AG10803 (cell line): ENCODE results near the gene CPLX4.
"Not testable (repeated sequence)": the region's sequence is repeated elsewhere in the genome, so short reads cannot be mapped to it uniquely, and the experiment has no call there.

Experiments used
- DNase-seq: peaks from one replicate; pipeline ENCODE4 v3.0.0; 2010; ENCODE audit warnings: low read depth
- H3K4me3 ChIP-seq: 2 replicates; pipeline ENCODE4 v1.5.1; 2011; ENCODE audit warnings: mild to moderate bottlenecking, low read length, control low read depth
- CTCF ChIP-seq: conservative IDR thresholded peaks from 2 replicates; pipeline ENCODE4 v1.5.1; 2011; ENCODE audit warnings: mild to moderate bottlenecking, low read length, control low read depth, inconsistent platforms

Gene CPLX4

GRCh38 chr18:59266886-59267502 is 51.5 kb downstream of the CPLX4 start:
- no peak overlapping the region for H3K4me3 ChIP-seq
- no peak for TF ChIP-seq CTCF
- DNase-seq, result no peak

DNA sequence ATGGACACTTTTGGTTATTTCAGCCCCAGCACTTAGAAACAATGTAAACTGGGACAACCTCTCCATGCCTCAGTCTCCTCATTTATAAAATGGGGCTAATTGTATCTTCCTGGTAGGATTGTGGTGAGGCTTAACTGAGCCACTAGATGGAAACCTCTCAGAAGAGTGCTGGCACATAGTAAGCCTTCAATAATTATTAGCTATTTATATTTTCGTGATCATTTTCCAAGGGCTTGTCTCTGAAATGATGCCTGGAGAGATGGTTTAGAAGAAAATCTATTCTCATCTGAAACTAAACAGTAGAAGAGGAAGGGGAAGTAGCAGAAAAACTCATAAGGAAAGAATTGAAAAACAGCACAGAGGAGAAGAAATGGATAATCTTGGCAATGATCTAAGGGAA is 52.0 kb downstream of the CPLX4 start:
- H3K4me3 ChIP-seq, result no peak overlapping the region

DNA sequence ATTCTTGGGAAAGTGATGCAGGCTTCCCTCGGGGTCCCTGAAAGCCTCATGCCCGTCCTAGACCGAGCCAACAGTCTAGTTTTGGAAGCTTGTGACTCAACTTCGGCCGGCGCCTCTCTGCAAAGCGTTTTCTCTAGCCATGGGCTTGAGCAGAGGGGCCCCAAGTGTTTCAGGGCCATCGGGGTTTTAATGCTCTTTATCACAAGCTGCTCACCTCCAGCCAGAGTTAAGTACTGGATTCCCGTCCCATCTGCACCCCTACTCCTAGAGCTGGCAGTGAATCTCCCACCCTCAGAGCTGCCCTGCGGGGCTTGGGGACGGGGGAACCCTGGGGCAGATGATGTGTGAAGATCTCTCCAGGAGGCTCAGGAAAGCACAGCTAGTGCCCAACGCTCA is 52.5 kb downstream of the CPLX4 start:
- H3K4me3 ChIP-seq, result no peak overlapping the region
- DNase-seq, result no peak
- TF ChIP-seq CTCF, result no peak

More for the DNA sequence above, 52.0 kb downstream of the CPLX4 start:
- TF ChIP-seq CTCF, result no peak
- DNase-seq, result no peak

DNA sequence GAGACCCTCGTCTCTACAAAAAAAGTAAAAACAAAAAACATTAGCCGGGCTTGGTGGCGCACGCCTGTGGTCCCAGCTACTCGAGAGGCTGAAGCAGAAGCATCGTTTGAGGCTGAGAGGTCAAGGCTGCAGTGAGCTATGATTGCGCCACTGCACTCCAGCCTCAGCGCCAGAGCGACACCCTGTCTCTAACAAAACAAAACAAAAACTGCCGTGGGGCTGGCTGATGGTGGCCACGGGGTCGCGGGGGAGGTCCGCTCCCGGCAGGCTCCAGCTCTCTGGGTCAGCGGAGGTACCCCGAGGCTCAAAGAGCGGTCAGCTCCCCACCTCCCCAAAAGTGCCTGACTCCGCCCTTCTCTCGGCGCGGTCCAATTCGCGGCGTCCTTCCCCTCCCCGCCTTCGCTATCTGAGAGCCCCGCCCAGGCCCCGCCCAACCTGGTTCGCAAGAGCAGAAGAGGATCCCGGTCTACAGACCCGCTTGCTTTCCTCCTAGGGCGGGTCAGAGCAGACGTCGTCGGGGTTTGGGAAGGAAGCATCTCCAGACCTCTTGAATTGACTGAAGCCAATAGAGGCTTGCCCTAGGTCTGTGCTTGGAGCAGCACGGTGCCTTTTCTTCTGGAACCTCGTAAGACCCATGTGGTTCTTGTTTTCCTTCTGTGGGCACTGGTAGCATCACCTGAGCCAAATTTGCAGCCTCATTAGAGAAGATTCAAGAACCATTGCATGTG is 53.0 kb downstream of the CPLX4 start:
- peak overlapping the region; percentile 50 for H3K4me3 ChIP-seq
- TF ChIP-seq CTCF, result no peak
- DNase-seq, result no peak

DNA sequence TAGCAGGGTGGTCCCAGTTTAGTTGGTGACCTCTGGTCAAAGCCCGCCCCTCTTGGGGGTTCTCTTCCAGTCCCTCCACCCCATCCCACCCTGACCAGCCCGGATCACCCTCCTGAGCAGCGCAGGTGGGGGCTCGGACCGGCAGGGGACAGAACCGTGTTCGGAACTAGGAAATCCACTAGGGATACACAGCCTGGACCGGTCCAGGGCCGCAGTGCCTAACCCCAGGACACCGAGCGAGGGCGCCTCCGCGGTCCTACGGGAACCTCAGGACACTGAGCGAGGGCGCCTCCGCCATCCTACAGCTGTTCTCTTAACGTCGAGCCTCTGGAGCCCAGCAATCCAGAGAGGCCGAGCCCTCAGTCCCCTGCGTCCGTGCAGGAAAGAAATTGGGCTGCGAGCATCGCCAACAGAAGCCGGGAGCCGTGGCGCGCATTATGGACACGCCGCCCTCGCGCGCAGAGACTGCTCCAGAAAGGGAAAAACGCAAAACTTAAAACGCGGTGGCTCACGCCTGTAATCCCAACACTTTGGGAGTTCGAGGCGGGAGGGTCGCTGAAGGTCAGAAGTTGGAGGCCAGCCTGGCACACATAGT is 53.7 kb downstream of the CPLX4 start:
- H3K4me3 ChIP-seq, result no peak overlapping the region; the same call in 1 of the 2 replicates
- no peak for DNase-seq
- TF ChIP-seq CTCF, result no peak

- no peak for DNase-seq
- no peak overlapping the region for H3K4me3 ChIP-seq
- no peak for TF ChIP-seq CTCF
Observed at GRCh38 chr18:59264121-59264571, 54.3 kb downstream of the CPLX4 start.

GRCh38 chr18:59263661-59264060 is 54.8 kb downstream of the CPLX4 start:
- TF ChIP-seq CTCF, result no peak
- DNase-seq, result no peak
- no peak overlapping the region for H3K4me3 ChIP-seq

GRCh38 chr18:59262243-59262642 is 56.2 kb downstream of the CPLX4 start:
- not testable (repeated sequence) for DNase-seq, H3K4me3 ChIP-seq

- not testable (repeated sequence) for H3K4me3 ChIP-seq, DNase-seq
Observed at GRCh38 chr18:59261842-59262241, 56.6 kb downstream of the CPLX4 start.

GRCh38 chr18:59255491-59255890 is 63.0 kb downstream of the CPLX4 start:
- not testable (repeated sequence) for H3K4me3 ChIP-seq, DNase-seq
